GM04503 (cell line): ENCODE measurements around the gene PTGES3.
"Not testable (repeated sequence)": the region's sequence is repeated elsewhere in the genome, so short reads cannot be mapped to it uniquely, and the experiment has no call there.

ENCODE experiments used
- DNase-seq: peaks from one replicate; pipeline ENCODE4 v3.0.0-alpha.2; 2012; ENCODE audit warnings: low read depth

Gene PTGES3

GRCh38 chr12:56709759-56710376, 21.8 kb upstream of the PTGES3 start:
- no peak for DNase-seq

- not testable (repeated sequence) for DNase-seq
Observed at GRCh38 chr12:56704522-56704921, 16.4 kb upstream of the PTGES3 start.

- no peak for DNase-seq
Observed at GRCh38 chr12:56699020-56699661, 11.1 kb upstream of the PTGES3 start.

- no peak for DNase-seq
Observed at GRCh38 chr12:56695327-56696101, 7.4 kb upstream of the PTGES3 start.

- DNase-seq, result no peak
Observed at GRCh38 chr12:56694161-56694560, 6.1 kb upstream of the PTGES3 start.

GRCh38 chr12:56688846-56689109, 694 bp upstream of the PTGES3 start:
- no peak for DNase-seq

GRCh38 chr12:56687223-56688128, 608 bp downstream of the PTGES3 start:
- DNase-seq, result no peak

- DNase-seq, result no peak
Observed at GRCh38 chr12:56684745-56685359, 3.2 kb downstream of the PTGES3 start.

- DNase-seq, result no peak
Observed at GRCh38 chr12:56682323-56682722, 5.8 kb downstream of the PTGES3 start.

- no peak for DNase-seq
Observed at GRCh38 chr12:56679883-56680575, 8.1 kb downstream of the PTGES3 start.

- no peak for DNase-seq
Observed at GRCh38 chr12:56678852-56679251, 9.2 kb downstream of the PTGES3 start.

- no peak for DNase-seq
Observed at GRCh38 chr12:56677680-56678079, 10.4 kb downstream of the PTGES3 start.

GRCh38 chr12:56676851-56677580, 11.1 kb downstream of the PTGES3 start:
- no peak for DNase-seq

- no peak for DNase-seq
Observed at GRCh38 chr12:56671608-56672007, 16.5 kb downstream of the PTGES3 start.

GRCh38 chr12:56670836-56671235, 17.2 kb downstream of the PTGES3 start:
- no peak for DNase-seq

- no peak for DNase-seq
Observed at GRCh38 chr12:56668197-56668457, 20.0 kb downstream of the PTGES3 start.

- no peak for DNase-seq
Observed at GRCh38 chr12:56661979-56662638, 26.0 kb downstream of the PTGES3 start.

GRCh38 chr12:56661560-56661959, 26.5 kb downstream of the PTGES3 start:
- DNase-seq, result no peak

- no peak for DNase-seq
Observed at GRCh38 chr12:56658921-56659320, 29.2 kb downstream of the PTGES3 start.
